RWPE1 (cell line): ENCODE results near the gene MAN2A1.
"Not testable (repeated sequence)": the region's sequence is repeated elsewhere in the genome, so short reads cannot be mapped to it uniquely, and the experiment has no call there.

ENCODE experiments used
- CTCF ChIA-PET: fragments of 350-600 bp; sonication (Branson Sonifier 250); formaldehyde crosslinking; extraction: SDS; loops from one replicate; lab custom pipeline; 2021; lab: Yijun Ruan, JAX
- POLR2A ChIA-PET: fragments of 400-600 bp; formaldehyde crosslinking; extraction: SDS; loops from one replicate; lab custom pipeline; 2020; ENCODE audit warnings: antibody characterized with exemption; ENCODE audit not compliant: low non-redundant PET; lab: Yijun Ruan, JAX
- DNase-seq: peaks from one replicate; pipeline ENCODE4 v3.0.0; 2012; ENCODE audit warnings: low spot score
- H3K27ac ChIP-seq: fragments of 450-650 bp; 2 replicates; pipeline ENCODE4 v1.5.1; 2017
- CTCF ChIP-seq: fragments of 450-650 bp; conservative IDR thresholded peaks from 2 replicates; pipeline ENCODE4 v1.5.1; 2017; ENCODE audit warnings: low read depth, mild to moderate bottlenecking

MAN2A1 gene

DNA sequence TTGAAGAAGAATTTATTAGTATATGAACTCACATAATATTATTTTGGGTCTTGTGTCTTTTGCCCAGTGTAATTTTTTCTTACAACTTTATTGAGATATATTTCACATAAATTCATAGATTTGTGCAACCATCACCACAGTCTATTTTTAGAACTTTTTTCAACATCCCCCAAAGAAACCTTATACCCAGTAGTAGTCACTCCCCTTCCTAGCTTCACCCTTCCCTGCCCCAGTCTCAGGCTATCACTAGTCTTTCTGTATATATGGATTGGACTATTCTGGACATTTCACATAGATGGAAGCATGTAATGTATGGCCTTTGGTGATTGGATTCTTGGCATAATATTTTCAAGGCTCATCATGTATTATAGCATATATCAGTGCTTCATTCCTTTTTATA lies 67.8 kb downstream of the MAN2A1 start:
- DNase-seq: no peak
- CTCF ChIA-PET: interaction anchor here (0.5 kb wide), 1 partner anchor 23 kb away, joined by 3 read pairs; no protein-coding TSS in a partner anchor
- TF ChIP-seq CTCF: no peak
- H3K27ac ChIP-seq: no peak overlapping the region
- POLR2A ChIA-PET: no interaction called here

- no peak for DNase-seq
- POLR2A ChIA-PET: no interaction called here
- TF ChIP-seq CTCF: no peak
- H3K27ac ChIP-seq: no peak overlapping the region
- CTCF ChIA-PET: no interaction called here
Observed at GRCh38 chr5:109759306-109759705, 69.6 kb downstream of the MAN2A1 start.

DNA sequence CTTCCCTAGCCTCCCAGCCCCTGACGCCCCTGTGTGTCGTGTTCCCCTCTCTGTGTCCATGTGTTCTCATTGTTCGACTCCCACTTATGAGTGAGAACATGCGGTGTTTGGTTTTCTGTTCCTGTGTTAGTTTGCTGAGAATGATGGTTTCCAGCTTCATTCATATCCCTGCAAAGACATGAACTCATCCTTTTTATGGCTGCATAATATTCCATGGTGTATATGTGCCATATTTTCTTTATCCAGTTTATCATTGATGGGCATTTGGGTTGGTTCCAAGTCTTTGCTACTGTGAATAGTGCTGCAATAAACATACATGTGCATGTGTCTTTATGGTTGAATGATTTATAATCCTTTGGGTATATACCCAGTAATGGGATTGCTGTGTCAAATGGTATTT lies 70.4 kb downstream of the MAN2A1 start:
- DNase-seq, POLR2A ChIA-PET, H3K27ac ChIP-seq, CTCF ChIA-PET: not testable (repeated sequence)

GRCh38 chr5:109762821-109763220 lies 73.1 kb downstream of the MAN2A1 start:
- no peak overlapping the region for H3K27ac ChIP-seq
- TF ChIP-seq CTCF: no peak
- ChIA-PET CTCF (interaction anchor here (0.6 to 1.1 kb wide), 2 partner anchors 14 to 81 kb away, joined by 3 to 4 read pairs; no protein-coding TSS in a partner anchor), POLR2A (no interaction called here)
- DNase-seq: no peak

GRCh38 chr5:109767184-109767995 lies 77.7 kb downstream of the MAN2A1 start:
- DNase-seq: no peak
- no peak for TF ChIP-seq CTCF
- no peak overlapping the region for H3K27ac ChIP-seq
- POLR2A ChIA-PET: no interaction called here
- CTCF ChIA-PET: no interaction called here

- POLR2A ChIA-PET: no interaction called here
- CTCF ChIA-PET: no interaction called here
- no peak overlapping the region for H3K27ac ChIP-seq
- DNase-seq: no peak
- no peak for TF ChIP-seq CTCF
Observed at GRCh38 chr5:109767997-109768396, 78.3 kb downstream of the MAN2A1 start.
